MCF 10A (cell line): ENCODE measurements around the gene DNAJA4. TPM values are rescaled to one million over a fixed set of nuclear protein-coding genes. Genes with fewer than 3 reads are reported as not detected.

Experiments
- BruUV-seq: library from RNA; stranded (reverse); fragments of 400-500 nt; replicated peaks from 2 replicates; lab custom pipeline; 2021; lab: Mats Ljungman, UMichigan
- CTCF ChIA-PET: fragments of 300-600 bp; sonication (Branson Sonifier 250); formaldehyde crosslinking; extraction: SDS; loops from one replicate; lab custom pipeline; 2021; ENCODE audit warnings: antibody characterized with exemption, inconsistent platforms; lab: Yijun Ruan, JAX
- POLR2A ChIA-PET: fragments of 300-600, 350-650 bp; sonication (Branson Sonifier 250); formaldehyde crosslinking; extraction: SDS; loops from one replicate; lab custom pipeline; 2020; ENCODE audit warnings: antibody characterized with exemption, inconsistent platforms; lab: Yijun Ruan, JAX
- DNase-seq: peaks from one replicate; pipeline ENCODE4 v3.0.0-alpha.2; 2018; ENCODE audit not compliant: unreplicated experiment
- H3K27ac Mint-ChIP-seq: one replicate; pipeline ENCODE4 v1.8.0; 2022; ENCODE audit warnings: mild to moderate bottlenecking, low read depth, mixed read lengths; ENCODE audit not compliant: unreplicated experiment
- H3K27me3 Mint-ChIP-seq: one replicate; pipeline ENCODE4 v1.8.0; 2022; ENCODE audit warnings: mixed read lengths; ENCODE audit not compliant: insufficient read depth, unreplicated experiment
- H3K36me3 Mint-ChIP-seq: one replicate; pipeline ENCODE4 v1.8.0; 2022; ENCODE audit warnings: mild to moderate bottlenecking, moderate library complexity, mixed read lengths; ENCODE audit not compliant: insufficient read depth, unreplicated experiment
- H3K4me1 Mint-ChIP-seq: one replicate; pipeline ENCODE4 v1.8.0; 2022; ENCODE audit warnings: mixed read lengths; ENCODE audit not compliant: insufficient read depth, unreplicated experiment
- H3K4me3 Mint-ChIP-seq: one replicate; pipeline ENCODE4 v1.8.0; 2022; ENCODE audit warnings: mild to moderate bottlenecking, moderate library complexity, mixed read lengths; ENCODE audit not compliant: unreplicated experiment
- H3K9me3 Mint-ChIP-seq: one replicate; pipeline ENCODE4 v1.8.0; 2022; ENCODE audit warnings: mixed read lengths; ENCODE audit not compliant: unreplicated experiment
- CTCF ChIP-seq: fragments of 200-600 bp; IDR thresholded peaks from one replicate; pipeline ENCODE4 v1.8.0; 2022; ENCODE audit warnings: antibody characterized with exemption, mild to moderate bottlenecking; ENCODE audit not compliant: unreplicated experiment
- intact Hi-C: fragments of 100-400 bp; cut with micrococcal nuclease; formaldehyde crosslinking; loops from 2 replicates; pipeline ENCODE4 v1.14.1; 2022
- total RNA-seq: library from RNA; stranded (reverse); gene quantifications from 2 replicates; pipeline ENCODE4 v1.2.3, GENCODE V29; 2022

DNAJA4 gene
- total RNA-seq, 1 experiment from 2014 or later: not detected

- Mint-ChIP-seq H3K27me3 (peaks cover 8% of the 10 kb centered on the region), H3K27ac (no peak overlapping the region), H3K4me3 (no peak overlapping the region), H3K36me3 (no peaks in the 10 kb centered on the region), H3K9me3 (no peaks in the 10 kb centered on the region), H3K4me1 (peaks cover 13% of the 10 kb centered on the region)
- POLR2A ChIA-PET: no interaction called here
- TF ChIP-seq CTCF: no peak
- intact Hi-C loops: no loop called here
- CTCF ChIA-PET: interaction anchor here (1.0 to 2.6 kb wide), 3 partner anchors 9 to 99 kb away, joined by 3 to 18 read pairs (median 3); no protein-coding TSS in a partner anchor
- DNase-seq: no peak
- BruUV-seq: no TSS peak
Observed at GRCh38 chr15:78228356-78228996, 35.9 kb upstream of the DNAJA4 start.

- CTCF ChIA-PET: interaction anchor here (0.6 to 2.6 kb wide), 2 partner anchors 8 to 11 kb away, joined by 3 to 18 read pairs; no protein-coding TSS in a partner anchor
- POLR2A ChIA-PET: interaction anchor here (0.5 kb wide), 1 partner anchor 276 kb away, joined by 4 read pairs; no protein-coding TSS in a partner anchor
- Mint-ChIP-seq H3K36me3 (no peaks in the 10 kb centered on the region), H3K4me1 (peaks cover 9% of the 10 kb centered on the region), H3K4me3 (no peak overlapping the region), H3K27me3 (peaks cover 20% of the 10 kb centered on the region), H3K9me3 (no peaks in the 10 kb centered on the region), H3K27ac (no peak overlapping the region)
- intact Hi-C loops: no loop called here
- no TSS peak for BruUV-seq
- no peak for DNase-seq
- TF ChIP-seq CTCF: no peak
Observed at GRCh38 chr15:78229431-78230406, 34.6 kb upstream of the DNAJA4 start.

DNA sequence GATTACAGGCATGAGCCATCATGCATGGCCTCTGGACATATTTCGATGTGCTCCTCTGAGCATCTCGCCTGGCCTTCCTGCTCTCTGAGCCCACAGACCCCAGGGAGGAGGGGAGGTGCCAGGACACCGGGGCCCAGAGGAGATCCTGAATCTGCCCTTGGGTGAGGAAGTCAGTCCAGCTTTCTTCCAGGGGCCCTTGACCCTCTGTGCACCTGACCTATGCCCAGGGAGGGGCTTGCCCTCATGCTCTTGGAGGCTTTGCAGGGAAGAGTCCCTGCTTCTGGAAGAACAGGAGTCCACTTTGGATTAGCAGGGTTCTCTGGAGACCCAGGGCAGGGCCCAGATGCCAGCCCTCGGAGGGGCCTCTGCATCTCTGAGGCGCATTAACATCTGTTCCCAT is 31.4 kb upstream of the DNAJA4 start:
- POLR2A ChIA-PET: no interaction called here
- Mint-ChIP-seq H3K4me1 (no peaks in the 10 kb centered on the region), H3K4me3 (no peak overlapping the region), H3K27ac (no peak overlapping the region), H3K36me3 (no peaks in the 10 kb centered on the region), H3K27me3 (peaks cover 32% of the 10 kb centered on the region), H3K9me3 (no peaks in the 10 kb centered on the region)
- no peak for TF ChIP-seq CTCF
- no TSS peak for BruUV-seq
- CTCF ChIA-PET: interaction anchor here (0.8 to 3.1 kb wide), 5 partner anchors 8 to 267 kb away, joined by 3 to 23 read pairs (median 3); no protein-coding TSS in a partner anchor
- no peak for DNase-seq
- intact Hi-C loops: no loop called here

DNA sequence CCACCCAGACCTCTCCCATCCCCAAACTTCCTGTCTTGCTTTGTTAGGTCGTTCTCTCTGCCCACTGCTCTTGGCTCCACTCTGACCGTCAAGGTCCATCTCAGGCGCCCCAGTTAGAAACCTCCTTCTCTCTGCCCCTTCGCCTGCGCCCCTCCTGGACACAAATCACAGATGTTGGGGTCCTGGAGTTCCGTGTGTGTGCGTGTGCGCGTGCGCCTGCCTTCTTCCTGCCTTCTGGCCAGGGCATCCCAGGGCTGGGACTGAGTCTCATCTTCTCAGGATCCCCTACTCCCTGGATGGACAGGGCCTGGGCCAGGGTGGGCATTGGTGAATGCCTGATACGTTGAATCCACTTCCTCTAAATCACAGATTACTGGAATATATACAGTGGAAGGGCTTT is 30.9 kb upstream of the DNAJA4 start:
- intact Hi-C loops: no loop called here
- TF ChIP-seq CTCF: no peak
- CTCF ChIA-PET: interaction anchor here (1.1 to 3.1 kb wide), 3 partner anchors 8 to 267 kb away, joined by 3 to 23 read pairs (median 3); no protein-coding TSS in a partner anchor
- no peak overlapping the region for H3K27ac Mint-ChIP-seq
- no peaks in the 10 kb centered on the region for H3K4me1 Mint-ChIP-seq
- H3K9me3 Mint-ChIP-seq: no peaks in the 10 kb centered on the region
- BruUV-seq: no TSS peak
- no peaks in the 10 kb centered on the region for H3K36me3 Mint-ChIP-seq
- H3K4me3 Mint-ChIP-seq: no peak overlapping the region
- peaks cover 32% of the 10 kb centered on the region for H3K27me3 Mint-ChIP-seq
- POLR2A ChIA-PET: no interaction called here
- DNase-seq: no peak
